ENCODE measurements around the gene INAFM1. TPM values are rescaled to one million over a fixed set of nuclear protein-coding genes. Genes with fewer than 3 reads are reported as not detected.

Gene INAFM1
- total RNA-seq, 1 experiment from 2014 or later = 8.1 TPM

DNA sequence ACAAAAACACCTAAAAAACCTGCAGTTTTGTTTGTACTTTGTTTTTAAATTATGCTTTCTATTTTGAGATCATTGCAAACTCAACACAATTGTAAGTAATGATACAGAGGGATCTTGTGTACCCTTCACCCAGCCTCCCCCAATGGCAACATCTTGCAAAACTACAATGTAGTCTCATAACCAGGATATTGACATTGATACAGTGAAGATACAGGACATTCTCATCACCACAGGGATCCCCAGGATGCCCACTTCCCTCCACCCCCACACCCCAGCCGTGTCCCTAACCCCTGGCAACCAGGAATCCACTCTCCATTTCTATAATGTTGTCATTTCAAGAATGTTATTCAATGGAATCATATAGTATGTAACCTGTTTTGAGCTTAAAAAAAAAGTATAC, 46.9 kb downstream of the INAFM1 start:
- Mint-ChIP-seq H3K27me3 (ENCODE audit: low read depth) (no peaks in the 10 kb centered on the region), H3K4me1 (no peaks in the 10 kb centered on the region), H3K9me3 (peaks cover 6% of the 10 kb centered on the region), H3K36me3 (no peaks in the 10 kb centered on the region), H3K4me3 (no peak overlapping the region), H3K27ac (no peak overlapping the region)
- DNase-seq (ENCODE audit: low spot score) = no peak
- ChIA-PET CTCF (interaction anchor here (1.0 kb wide), 1 partner anchor 27 kb away, joined by 3 read pairs; the partner anchor contains the start of gene DHX34), POLR2A (no interaction called here)
- TF ChIP-seq, protein P1, sequence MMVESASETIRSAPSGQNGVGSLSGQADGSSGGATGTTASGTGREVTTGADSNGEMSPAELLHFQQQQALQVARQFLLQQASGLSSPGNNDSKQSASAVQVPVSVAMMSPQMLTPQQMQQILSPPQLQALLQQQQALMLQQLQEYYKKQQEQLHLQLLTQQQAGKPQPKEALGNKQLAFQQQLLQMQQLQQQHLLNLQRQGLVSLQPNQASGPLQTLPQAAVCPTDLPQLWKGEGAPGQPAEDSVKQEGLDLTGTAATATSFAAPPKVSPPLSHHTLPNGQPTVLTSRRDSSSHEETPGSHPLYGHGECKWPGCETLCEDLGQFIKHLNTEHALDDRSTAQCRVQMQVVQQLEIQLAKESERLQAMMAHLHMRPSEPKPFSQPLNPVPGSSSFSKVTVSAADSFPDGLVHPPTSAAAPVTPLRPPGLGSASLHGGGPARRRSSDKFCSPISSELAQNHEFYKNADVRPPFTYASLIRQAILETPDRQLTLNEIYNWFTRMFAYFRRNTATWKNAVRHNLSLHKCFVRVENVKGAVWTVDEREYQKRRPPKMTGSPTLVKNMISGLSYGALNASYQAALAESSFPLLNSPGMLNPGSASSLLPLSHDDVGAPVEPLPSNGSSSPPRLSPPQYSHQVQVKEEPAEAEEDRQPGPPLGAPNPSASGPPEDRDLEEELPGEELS (CRISPR knock-in tag; IDR thresholded peaks at IDR 0.05) = no peak
- TF ChIP-seq, protein P2, sequence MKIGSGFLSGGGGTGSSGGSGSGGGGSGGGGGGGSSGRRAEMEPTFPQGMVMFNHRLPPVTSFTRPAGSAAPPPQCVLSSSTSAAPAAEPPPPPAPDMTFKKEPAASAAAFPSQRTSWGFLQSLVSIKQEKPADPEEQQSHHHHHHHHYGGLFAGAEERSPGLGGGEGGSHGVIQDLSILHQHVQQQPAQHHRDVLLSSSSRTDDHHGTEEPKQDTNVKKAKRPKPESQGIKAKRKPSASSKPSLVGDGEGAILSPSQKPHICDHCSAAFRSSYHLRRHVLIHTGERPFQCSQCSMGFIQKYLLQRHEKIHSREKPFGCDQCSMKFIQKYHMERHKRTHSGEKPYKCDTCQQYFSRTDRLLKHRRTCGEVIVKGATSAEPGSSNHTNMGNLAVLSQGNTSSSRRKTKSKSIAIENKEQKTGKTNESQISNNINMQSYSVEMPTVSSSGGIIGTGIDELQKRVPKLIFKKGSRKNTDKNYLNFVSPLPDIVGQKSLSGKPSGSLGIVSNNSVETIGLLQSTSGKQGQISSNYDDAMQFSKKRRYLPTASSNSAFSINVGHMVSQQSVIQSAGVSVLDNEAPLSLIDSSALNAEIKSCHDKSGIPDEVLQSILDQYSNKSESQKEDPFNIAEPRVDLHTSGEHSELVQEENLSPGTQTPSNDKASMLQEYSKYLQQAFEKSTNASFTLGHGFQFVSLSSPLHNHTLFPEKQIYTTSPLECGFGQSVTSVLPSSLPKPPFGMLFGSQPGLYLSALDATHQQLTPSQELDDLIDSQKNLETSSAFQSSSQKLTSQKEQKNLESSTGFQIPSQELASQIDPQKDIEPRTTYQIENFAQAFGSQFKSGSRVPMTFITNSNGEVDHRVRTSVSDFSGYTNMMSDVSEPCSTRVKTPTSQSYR (CRISPR knock-in tag; IDR thresholded peaks at IDR 0.05) = no peak
- TF ChIP-seq, protein P3, sequence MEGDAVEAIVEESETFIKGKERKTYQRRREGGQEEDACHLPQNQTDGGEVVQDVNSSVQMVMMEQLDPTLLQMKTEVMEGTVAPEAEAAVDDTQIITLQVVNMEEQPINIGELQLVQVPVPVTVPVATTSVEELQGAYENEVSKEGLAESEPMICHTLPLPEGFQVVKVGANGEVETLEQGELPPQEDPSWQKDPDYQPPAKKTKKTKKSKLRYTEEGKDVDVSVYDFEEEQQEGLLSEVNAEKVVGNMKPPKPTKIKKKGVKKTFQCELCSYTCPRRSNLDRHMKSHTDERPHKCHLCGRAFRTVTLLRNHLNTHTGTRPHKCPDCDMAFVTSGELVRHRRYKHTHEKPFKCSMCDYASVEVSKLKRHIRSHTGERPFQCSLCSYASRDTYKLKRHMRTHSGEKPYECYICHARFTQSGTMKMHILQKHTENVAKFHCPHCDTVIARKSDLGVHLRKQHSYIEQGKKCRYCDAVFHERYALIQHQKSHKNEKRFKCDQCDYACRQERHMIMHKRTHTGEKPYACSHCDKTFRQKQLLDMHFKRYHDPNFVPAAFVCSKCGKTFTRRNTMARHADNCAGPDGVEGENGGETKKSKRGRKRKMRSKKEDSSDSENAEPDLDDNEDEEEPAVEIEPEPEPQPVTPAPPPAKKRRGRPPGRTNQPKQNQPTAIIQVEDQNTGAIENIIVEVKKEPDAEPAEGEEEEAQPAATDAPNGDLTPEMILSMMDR (IDR thresholded peaks at IDR 0.05) = no peak
- TF ChIP-seq FOXP1 (CRISPR knock-in tag; IDR thresholded peaks at IDR 0.05; ENCODE audit: borderline replicate concordance) (no peak), OVOL2 (CRISPR knock-in tag; IDR thresholded peaks at IDR 0.05; ENCODE audit: borderline replicate concordance) (no peak), ESRRA (CRISPR knock-in tag; IDR thresholded peaks at IDR 0.05; ENCODE audit: borderline replicate concordance) (no peak), ZNF317 (CRISPR knock-in tag; IDR thresholded peaks at IDR 0.05; ENCODE audit: borderline replicate concordance, low read depth) (no peak), NFATC4 (CRISPR knock-in tag; IDR thresholded peaks at IDR 0.05) (no peak), SP1 (CRISPR knock-in tag; conservative IDR thresholded peaks at IDR 0.05) (no peak), TEAD4 (CRISPR knock-in tag; IDR thresholded peaks at IDR 0.05) (no peak), CREM (CRISPR knock-in tag; IDR thresholded peaks at IDR 0.05) (no peak), ZNF121 (CRISPR knock-in tag; IDR thresholded peaks at IDR 0.05) (no peak), ETV6 (CRISPR knock-in tag; IDR thresholded peaks at IDR 0.05) (no peak)
- TF ChIP-seq, protein P4, sequence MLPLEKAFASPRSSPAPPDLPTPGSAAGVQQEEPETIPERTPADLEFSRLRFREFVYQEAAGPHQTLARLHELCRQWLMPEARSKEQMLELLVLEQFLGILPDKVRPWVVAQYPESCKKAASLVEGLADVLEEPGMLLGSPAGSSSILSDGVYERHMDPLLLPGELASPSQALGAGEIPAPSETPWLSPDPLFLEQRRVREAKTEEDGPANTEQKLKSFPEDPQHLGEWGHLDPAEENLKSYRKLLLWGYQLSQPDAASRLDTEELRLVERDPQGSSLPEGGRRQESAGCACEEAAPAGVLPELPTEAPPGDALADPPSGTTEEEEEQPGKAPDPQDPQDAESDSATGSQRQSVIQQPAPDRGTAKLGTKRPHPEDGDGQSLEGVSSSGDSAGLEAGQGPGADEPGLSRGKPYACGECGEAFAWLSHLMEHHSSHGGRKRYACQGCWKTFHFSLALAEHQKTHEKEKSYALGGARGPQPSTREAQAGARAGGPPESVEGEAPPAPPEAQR (CRISPR knock-in tag; IDR thresholded peaks at IDR 0.05) = no peak
- TF ChIP-seq, protein P5, sequence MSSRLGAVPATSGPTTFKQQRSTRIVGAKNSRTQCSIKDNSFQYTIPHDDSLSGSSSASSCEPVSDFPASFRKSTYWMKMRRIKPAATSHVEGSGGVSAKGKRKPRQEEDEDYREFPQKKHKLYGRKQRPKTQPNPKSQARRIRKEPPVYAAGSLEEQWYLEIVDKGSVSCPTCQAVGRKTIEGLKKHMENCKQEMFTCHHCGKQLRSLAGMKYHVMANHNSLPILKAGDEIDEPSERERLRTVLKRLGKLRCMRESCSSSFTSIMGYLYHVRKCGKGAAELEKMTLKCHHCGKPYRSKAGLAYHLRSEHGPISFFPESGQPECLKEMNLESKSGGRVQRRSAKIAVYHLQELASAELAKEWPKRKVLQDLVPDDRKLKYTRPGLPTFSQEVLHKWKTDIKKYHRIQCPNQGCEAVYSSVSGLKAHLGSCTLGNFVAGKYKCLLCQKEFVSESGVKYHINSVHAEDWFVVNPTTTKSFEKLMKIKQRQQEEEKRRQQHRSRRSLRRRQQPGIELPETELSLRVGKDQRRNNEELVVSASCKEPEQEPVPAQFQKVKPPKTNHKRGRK (CRISPR knock-in tag; IDR thresholded peaks at IDR 0.05; ENCODE audit: borderline replicate concordance) = no peak
- TF ChIP-seq, protein P6, sequence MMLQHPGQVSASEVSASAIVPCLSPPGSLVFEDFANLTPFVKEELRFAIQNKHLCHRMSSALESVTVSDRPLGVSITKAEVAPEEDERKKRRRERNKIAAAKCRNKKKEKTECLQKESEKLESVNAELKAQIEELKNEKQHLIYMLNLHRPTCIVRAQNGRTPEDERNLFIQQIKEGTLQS (CRISPR knock-in tag; conservative IDR thresholded peaks at IDR 0.05) = no peak
- no peak for ATAC-seq

All from WTC11 (cell line).